Stomach smooth muscle (tissue), 2 donors: ENCODE data around the gene HAPSTR1.

Experiments used
- H3K27ac ChIP-seq: one replicate; pipeline ENCODE4 v1.7.0; 2013; ENCODE audit warnings: mild to moderate bottlenecking, low read length, inconsistent platforms
- H3K27me3 ChIP-seq, 2 donors: one replicate each; pipeline ENCODE4 v1.7.0; 2013; ENCODE audit warnings: low read length in 2 of 2; ENCODE audit not compliant: insufficient read depth in 2 of 2, control insufficient read depth in 1 of 2
- H3K36me3 ChIP-seq, 2 donors: one replicate each; pipeline ENCODE4 v1.7.0; 2013; ENCODE audit warnings: low read length in 2 of 2; ENCODE audit not compliant: control insufficient read depth in 2 of 2, insufficient read depth in 2 of 2
- H3K4me1 ChIP-seq: one replicate; pipeline ENCODE4 v1.7.0; 2013; ENCODE audit warnings: low read length; ENCODE audit not compliant: control insufficient read depth, insufficient read depth
- H3K4me3 ChIP-seq, 2 donors: one replicate each; pipeline ENCODE4 v1.7.0; 2013; ENCODE audit warnings: low read length in 2 of 2
- H3K9ac ChIP-seq, 2 donors: one replicate each; pipeline ENCODE4 v1.7.0; 2013; ENCODE audit warnings: low read length in 2 of 2, mild to moderate bottlenecking in 1 of 2
- H3K9me3 ChIP-seq, 2 donors: one replicate each; pipeline ENCODE4 v1.7.0; 2013; ENCODE audit warnings: low read length in 2 of 2; ENCODE audit not compliant: control insufficient read depth in 2 of 2
- donor health status: healthy.
- donor health status: Pancreatic carcinoma.

Gene HAPSTR1

DNA sequence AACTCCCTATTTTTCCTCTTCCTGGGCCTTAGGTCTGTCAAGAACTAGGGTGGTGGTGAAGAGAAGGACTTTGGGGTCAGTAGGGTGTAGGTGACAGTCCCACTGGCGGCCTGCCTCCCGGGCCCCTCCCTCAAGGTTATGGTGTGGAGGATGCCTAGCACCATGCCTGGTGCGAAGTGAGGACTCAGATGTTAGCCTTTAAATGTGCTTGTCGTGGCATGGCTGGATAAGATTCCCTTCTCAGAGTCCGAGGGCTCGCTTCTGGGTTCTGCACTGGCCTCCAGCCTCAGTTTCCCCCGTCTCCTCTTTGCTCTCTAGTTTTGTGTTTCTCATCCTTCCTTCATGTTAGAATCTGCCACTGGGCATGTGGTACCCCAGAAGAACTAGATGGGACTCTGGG, 32.0 kb downstream of the HAPSTR1 start:
- no peak overlapping the region for H3K4me3 ChIP-seq
- H3K9ac ChIP-seq: no peak overlapping the region
- no peaks in the 10 kb centered on the region for H3K9me3 ChIP-seq
- no peak overlapping the region for H3K27ac ChIP-seq
- no peaks in the 10 kb centered on the region for H3K27me3 ChIP-seq
- peaks cover 23% of the 10 kb centered on the region for H3K4me1 ChIP-seq
- peaks cover 0 to 14% of the 10 kb centered on the region in 2 donors for H3K36me3 ChIP-seq

DNA sequence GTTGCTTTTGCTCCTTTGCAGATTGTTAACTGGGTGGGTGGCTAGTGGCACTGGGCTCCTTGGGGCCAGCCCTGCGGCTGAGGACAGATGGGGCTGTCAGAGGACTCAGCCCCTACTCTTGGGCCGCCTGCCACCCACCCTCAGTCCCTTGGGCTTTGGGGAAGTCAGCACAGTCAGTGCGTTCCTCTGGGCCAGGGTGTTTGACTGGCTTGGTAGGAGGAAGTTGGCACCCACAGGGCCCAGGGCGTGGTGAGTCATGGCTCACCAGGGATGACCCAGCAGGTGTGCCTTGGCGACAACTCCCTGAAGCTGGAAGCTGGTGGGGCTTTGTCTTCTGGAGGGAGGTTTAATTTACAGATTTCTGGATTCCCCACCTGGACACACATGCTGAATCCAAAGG, 32.4 kb downstream of the HAPSTR1 start:
- Histone ChIP-seq H3K4me3 (no peak overlapping the region), H3K4me1 (peaks cover 23% of the 10 kb centered on the region), H3K27ac (no peak overlapping the region), H3K9me3 (no peaks in the 10 kb centered on the region), H3K9ac (no peak overlapping the region), H3K27me3 (no peaks in the 10 kb centered on the region), H3K36me3 (peaks cover 0 to 14% of the 10 kb centered on the region in 2 donors)

DNA sequence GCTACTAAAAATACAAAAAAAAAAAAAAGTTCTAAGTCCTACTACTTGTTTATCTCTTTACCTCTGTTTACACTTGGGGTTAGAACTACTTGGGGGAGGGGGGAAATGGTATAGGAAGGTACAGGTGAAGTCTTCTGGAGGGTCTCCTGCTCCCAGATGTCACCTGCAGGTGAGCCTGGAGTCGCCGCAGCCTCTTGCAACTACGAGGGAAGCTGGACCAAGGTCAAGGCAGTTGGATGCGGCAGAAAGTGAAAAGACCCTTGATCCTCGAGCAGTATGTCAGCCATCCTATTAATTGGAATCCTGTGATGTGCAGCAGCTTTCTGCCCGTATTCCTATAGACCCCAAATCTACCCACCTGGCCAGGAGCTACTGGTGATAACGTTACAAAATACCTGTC, 33.0 kb downstream of the HAPSTR1 start:
- no peaks in the 10 kb centered on the region for H3K27me3 ChIP-seq
- H3K9me3 ChIP-seq: no peaks in the 10 kb centered on the region
- H3K9ac ChIP-seq: no peak overlapping the region
- H3K4me1 ChIP-seq: peaks cover 23% of the 10 kb centered on the region
- peaks cover 0 to 14% of the 10 kb centered on the region in 2 donors for H3K36me3 ChIP-seq
- no peak overlapping the region for H3K27ac ChIP-seq
- no peak overlapping the region for H3K4me3 ChIP-seq

DNA sequence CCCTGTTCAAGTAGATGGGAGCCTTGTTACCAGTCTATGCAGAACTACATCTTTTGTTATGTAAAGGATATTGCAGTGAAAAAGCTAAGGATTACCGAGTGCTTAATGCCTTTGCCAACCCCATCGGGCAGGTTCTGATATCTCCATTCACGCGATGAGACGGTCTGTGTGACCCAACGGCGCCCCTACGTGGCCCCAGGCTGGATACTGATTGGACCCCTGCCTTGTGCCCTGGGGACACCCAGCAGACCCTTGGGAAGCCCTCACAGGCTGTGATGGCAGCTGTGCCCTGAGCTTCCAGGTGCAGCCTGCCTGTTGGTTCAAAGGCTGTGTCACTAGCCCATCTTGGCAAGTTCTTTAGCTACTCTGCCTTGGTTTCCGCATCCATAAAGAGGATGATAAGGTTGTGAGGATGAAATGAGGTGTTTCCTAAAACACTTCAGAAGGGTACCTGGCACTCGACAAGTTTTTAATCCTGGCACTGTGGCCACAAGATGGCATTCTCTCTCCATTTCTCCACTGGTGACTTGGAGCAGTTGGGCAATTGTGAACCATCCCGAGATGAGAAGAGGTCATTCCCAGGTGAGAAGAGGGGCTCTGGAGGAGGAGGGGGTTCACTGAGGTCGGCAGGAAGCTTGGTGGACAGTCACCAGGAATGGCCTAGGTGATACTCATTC, 33.6 kb downstream of the HAPSTR1 start:
- Histone ChIP-seq H3K4me3 (no peak overlapping the region), H3K27me3 (no peaks in the 10 kb centered on the region), H3K4me1 (peaks cover 20% of the 10 kb centered on the region), H3K36me3 (peaks cover 0 to 14% of the 10 kb centered on the region in 2 donors), H3K27ac (no peak overlapping the region), H3K9me3 (no peaks in the 10 kb centered on the region), H3K9ac (no peak overlapping the region)

DNA sequence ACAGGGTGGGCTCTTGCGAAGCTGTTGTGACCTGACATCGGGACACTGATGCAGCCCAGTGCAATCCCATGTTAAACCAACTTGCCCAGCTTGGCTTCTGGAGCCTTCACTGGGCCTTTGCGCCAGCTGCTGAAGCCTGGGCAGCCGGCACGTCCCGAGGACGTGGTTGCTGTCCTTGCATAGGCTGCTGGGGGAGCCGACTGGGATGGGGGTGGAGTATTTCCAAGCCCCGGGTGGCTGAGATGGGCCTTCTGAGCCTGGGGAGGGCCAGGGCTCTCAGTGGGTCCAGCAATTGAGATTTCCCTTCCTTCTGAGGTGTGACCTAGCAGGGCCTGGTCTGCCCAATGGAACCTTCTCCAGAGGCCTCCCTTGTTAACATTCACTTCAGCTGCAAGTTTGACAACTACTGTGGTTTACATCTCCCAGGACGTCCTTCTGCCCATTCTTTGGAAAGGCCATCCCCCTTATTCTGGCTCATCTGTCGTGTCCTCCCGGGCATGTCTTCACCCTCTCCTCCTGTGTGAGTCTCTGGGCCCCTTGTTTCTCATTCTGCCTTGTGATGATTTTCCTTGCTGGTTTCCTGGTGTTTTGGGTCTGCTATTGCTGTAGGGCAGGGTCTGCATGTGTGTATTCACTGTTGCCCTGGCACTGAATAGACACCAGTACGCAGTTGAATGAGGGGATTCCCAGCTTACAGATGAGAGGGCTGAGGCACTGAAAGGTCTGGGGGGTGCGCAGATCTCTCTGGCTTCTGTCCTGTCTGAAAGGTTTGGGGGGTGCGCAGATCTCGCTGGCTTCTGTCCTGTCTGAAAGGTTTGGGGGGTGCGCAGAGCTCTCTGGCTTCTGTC, 34.4 kb downstream of the HAPSTR1 start:
- Histone ChIP-seq H3K9me3 (no peaks in the 10 kb centered on the region), H3K27ac (no peak overlapping the region), H3K9ac (peak overlapping the region in 1 of 2 donors; percentile 13), H3K27me3 (no peaks in the 10 kb centered on the region), H3K4me3 (no peak overlapping the region), H3K4me1 (peaks cover 17% of the 10 kb centered on the region), H3K36me3 (peaks cover 0 to 14% of the 10 kb centered on the region in 2 donors)

DNA sequence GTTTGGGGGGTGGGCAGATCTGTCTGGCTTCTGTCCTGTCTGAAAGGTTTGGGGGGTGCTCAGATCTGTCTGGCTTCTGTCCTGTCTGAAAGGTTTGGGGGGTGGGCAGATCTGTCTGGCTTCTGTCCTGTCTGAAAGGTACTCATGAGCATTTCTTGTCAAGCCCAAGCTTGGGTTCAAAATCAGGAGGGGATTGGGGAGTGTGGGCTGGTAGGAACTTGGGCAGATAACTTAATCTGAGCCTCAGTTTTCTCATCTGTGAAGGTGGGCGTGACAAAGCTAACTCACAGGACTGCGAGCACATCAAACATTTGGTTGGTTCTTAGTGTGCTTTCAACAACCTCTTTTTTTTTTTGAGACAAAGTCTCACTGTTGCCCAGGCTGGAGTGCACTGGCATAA, 35.2 kb downstream of the HAPSTR1 start:
- H3K4me1 ChIP-seq: peaks cover 17% of the 10 kb centered on the region

DNA sequence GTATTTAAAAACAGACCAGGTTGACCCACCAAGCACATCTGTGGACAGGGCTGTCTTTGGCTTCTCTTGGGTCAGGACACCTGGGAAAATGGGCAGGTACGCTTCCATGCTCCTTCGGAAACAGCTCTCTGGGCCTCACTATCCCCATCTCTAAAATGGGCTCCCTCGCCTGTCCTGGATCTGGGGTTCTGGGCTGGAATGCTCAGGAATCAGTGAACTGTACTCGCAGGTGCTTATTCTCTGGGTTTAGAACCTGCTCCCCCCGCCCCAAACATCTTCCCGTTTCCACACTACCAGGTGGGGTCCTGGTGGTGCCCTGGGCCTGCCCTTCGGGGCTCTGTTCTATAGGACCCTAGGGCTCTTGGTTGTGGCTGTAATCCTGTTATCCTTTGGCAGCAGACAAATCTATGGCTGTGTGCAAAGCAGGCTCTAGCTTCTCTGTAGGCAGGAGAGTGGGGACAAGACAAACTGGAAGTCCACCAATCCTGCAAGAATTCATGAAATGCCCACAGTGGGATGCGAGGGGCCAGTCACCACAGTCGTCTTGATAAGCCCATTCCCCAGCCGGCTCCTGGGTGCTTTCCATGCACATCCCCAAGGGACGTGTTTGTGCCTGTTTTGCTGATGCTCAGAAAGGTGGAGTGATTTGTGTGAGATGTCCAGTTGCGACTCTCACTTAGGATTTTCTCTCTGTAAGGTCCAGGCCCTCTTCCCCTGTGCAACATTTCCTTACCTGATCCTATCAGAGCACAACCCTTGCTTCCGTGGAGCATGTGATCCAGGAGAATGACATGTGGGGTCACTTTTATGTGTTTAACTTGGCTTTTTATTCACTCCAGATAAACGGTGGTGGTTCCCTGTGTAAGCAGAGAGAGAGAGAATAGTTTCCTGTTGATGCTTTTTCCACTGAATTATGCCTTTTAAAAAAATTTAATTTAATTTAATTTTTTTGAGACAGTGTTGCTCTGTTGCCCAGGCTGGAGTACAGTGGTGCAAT, 37.2 kb downstream of the HAPSTR1 start:
- Histone ChIP-seq H3K27ac (no peak overlapping the region), H3K4me1 (peaks cover 14% of the 10 kb centered on the region), H3K36me3 (peaks cover 0 to 2% of the 10 kb centered on the region in 2 donors), H3K9ac (no peak overlapping the region), H3K27me3 (no peaks in the 10 kb centered on the region), H3K4me3 (no peak overlapping the region), H3K9me3 (no peaks in the 10 kb centered on the region)

More for the DNA sequence above, 35.2 kb downstream of the HAPSTR1 start:
- Histone ChIP-seq H3K9ac (no peak overlapping the region), H3K9me3 (no peaks in the 10 kb centered on the region), H3K27me3 (no peaks in the 10 kb centered on the region), H3K27ac (no peak overlapping the region), H3K36me3 (peaks cover 0 to 14% of the 10 kb centered on the region in 2 donors), H3K4me3 (no peak overlapping the region)

DNA sequence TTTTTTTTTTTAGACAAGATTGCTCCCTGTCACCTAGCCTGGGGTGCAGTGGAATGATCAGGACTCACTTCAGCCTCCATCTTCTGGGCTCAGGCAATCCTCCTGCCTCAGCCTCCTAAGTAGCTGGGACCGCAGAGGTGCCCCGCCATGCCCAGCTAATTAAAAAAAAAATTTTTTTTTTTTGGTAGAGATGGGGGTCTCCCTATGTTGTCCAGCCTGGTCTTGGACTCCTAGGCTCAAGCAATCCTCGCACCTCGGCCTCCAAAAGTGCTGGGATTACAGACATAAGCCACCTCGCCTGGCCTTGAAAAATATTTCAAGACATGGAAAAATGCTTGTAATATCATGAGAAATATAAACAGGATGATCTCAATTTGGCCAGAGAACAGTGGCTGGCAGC, 42.9 kb downstream of the HAPSTR1 start:
- H3K4me1 ChIP-seq: peaks cover 2% of the 10 kb centered on the region
- H3K27ac ChIP-seq: no peak overlapping the region
- H3K27me3 ChIP-seq: peaks cover 0 to 2% of the 10 kb centered on the region in 2 donors
- no peaks in the 10 kb centered on the region for H3K36me3 ChIP-seq
- H3K9me3 ChIP-seq: no peaks in the 10 kb centered on the region
- H3K4me3 ChIP-seq: no peak overlapping the region
- H3K9ac ChIP-seq: no peak overlapping the region

DNA sequence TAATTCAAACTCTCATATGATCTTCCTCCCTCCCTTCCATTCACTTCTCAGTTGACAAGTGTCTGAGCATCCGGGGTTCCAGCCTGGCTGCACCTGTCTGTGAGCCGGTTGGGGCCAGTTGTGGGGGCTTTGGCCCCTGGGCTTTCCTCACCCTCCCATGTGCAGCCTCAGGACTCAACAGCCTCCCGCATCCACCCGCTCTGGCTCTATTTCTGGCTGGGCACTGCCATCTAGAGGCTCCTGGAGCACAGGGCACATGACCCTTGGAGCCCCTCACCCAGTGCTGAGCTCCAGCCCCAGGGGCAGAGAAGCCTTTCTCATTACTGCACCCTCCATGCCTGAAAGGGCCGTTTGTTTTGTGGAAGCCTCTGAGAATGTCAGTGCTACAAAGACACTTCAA, 43.3 kb downstream of the HAPSTR1 start:
- Histone ChIP-seq H3K27me3 (peaks cover 0 to 2% of the 10 kb centered on the region in 2 donors), H3K9ac (no peak overlapping the region), H3K9me3 (no peaks in the 10 kb centered on the region), H3K36me3 (no peaks in the 10 kb centered on the region), H3K4me1 (peaks cover 2% of the 10 kb centered on the region), H3K4me3 (no peak overlapping the region), H3K27ac (no peak overlapping the region)

DNA sequence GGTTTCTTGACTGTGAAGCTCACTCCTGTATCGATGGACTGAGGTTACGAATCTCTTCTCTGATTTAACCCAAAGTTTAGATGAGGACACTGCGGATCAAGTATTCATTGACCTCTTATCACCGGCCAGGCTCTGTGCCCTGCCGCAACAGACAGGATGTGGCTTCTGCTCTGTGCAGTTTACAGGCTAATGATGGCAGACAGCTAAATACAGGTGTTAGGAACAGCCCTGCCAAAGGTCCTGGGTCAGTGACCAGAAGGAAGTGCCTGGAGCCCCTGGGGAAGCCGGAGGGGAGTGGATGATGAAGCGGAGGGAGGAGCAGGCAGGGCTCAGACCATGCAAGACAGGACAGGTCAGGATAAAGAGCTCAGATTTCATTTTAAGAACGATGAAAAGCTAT, 44.4 kb downstream of the HAPSTR1 start:
- peaks cover 2% of the 10 kb centered on the region for H3K4me1 ChIP-seq
- H3K36me3 ChIP-seq: no peaks in the 10 kb centered on the region
- H3K27ac ChIP-seq: no peak overlapping the region

More for the DNA sequence above, 44.4 kb downstream of the HAPSTR1 start:
- peaks cover 0 to 2% of the 10 kb centered on the region in 2 donors for H3K27me3 ChIP-seq
- no peak overlapping the region for H3K4me3 ChIP-seq
- H3K9ac ChIP-seq: no peak overlapping the region
- no peaks in the 10 kb centered on the region for H3K9me3 ChIP-seq
